DOHH2 (cell line): Measurements from ENCODE around the gene TJP2.

ENCODE experiments used
- H3F3A ChIP-seq: fragments of 200-600 bp; sonication (generic), shearing (Covaris generic); 2 replicates; pipeline ENCODE4 v1.6.0; 2016; ENCODE audit warnings: antibody characterized with exemption, mild to moderate bottlenecking; ENCODE audit not compliant: control insufficient read depth, insufficient read depth
- H3K27ac ChIP-seq: fragments of 200-600 bp; sonication (generic); 2 replicates; pipeline ENCODE4 v1.5.1; 2014; ENCODE audit warnings: low read depth, mild to moderate bottlenecking, low read length, moderate library complexity
- H3K27me3 ChIP-seq: fragments of 200-600 bp; sonication (generic); 2 replicates; pipeline ENCODE4 v1.6.1; 2014; ENCODE audit warnings: mild to moderate bottlenecking, low read length, mixed read lengths; ENCODE audit not compliant: control insufficient read depth
- H3K36me3 ChIP-seq: fragments of 200-600 bp; sonication (generic); 2 replicates; pipeline ENCODE4 v1.6.1; 2014; ENCODE audit warnings: mild to moderate bottlenecking, low read length, moderate library complexity, mixed read lengths; ENCODE audit not compliant: control insufficient read depth
- H3K4me1 ChIP-seq: fragments of 200-600 bp; sonication (generic); 2 replicates; pipeline ENCODE4 v1.6.1; 2014; ENCODE audit warnings: mild to moderate bottlenecking, low read length, mixed read lengths; ENCODE audit not compliant: control insufficient read depth
- H3K4me2 ChIP-seq: fragments of 200-600 bp; sonication (generic); 2 replicates; pipeline ENCODE4 v1.6.0; 2014; ENCODE audit warnings: mild to moderate bottlenecking, low read length, moderate library complexity
- H3K4me3 ChIP-seq: fragments of 200-600 bp; sonication (generic); 2 replicates; pipeline ENCODE4 v1.5.1; 2014; ENCODE audit warnings: mild to moderate bottlenecking, low read length, mixed read lengths
- H3K79me2 ChIP-seq: fragments of 200-600 bp; sonication (generic); 2 replicates; pipeline ENCODE4 v1.6.1; 2014; ENCODE audit warnings: mild to moderate bottlenecking, low read length, mixed read lengths; ENCODE audit not compliant: control insufficient read depth
- H3K9me2 ChIP-seq: fragments of 200-600 bp; sonication (generic); replicated peaks from 2 replicates; pipeline ENCODE4 v1.6.1; 2014; ENCODE audit warnings: mild to moderate bottlenecking, low read length, mixed read lengths; ENCODE audit not compliant: control insufficient read depth
- H3K9me3 ChIP-seq: fragments of 200-600 bp; sonication (generic); 2 replicates; pipeline ENCODE4 v1.6.1; 2014; ENCODE audit warnings: antibody characterized with exemption, low read length, mixed read lengths; ENCODE audit not compliant: control insufficient read depth, insufficient read depth
- H4K20me1 ChIP-seq: fragments of 200-600 bp; sonication (generic); 2 replicates; pipeline ENCODE4 v1.6.0; 2014; ENCODE audit warnings: low read depth, mild to moderate bottlenecking, antibody characterized with exemption, low read length, moderate library complexity; ENCODE audit not compliant: control insufficient read depth, insufficient read depth
- EZH2phosphoT487 ChIP-seq: fragments of 200-600 bp; sonication (generic); IDR thresholded peaks from 2 replicates; pipeline ENCODE4 v1.6.1; 2017; ENCODE audit warnings: borderline replicate concordance, mild to moderate bottlenecking, antibody characterized with exemption, low read length, moderate library complexity, mixed read lengths
- TF ChIP-seq, protein P1 (sequence below): fragments of 200-600 bp; sonication (generic); IDR thresholded peaks from one replicate; pipeline ENCODE4 v1.5.1; 2014; ENCODE audit warnings: antibody characterized with exemption, mild to moderate bottlenecking, low read depth, low read length; ENCODE audit not compliant: poor library complexity, severe bottlenecking

The TJP2 gene

DNA sequence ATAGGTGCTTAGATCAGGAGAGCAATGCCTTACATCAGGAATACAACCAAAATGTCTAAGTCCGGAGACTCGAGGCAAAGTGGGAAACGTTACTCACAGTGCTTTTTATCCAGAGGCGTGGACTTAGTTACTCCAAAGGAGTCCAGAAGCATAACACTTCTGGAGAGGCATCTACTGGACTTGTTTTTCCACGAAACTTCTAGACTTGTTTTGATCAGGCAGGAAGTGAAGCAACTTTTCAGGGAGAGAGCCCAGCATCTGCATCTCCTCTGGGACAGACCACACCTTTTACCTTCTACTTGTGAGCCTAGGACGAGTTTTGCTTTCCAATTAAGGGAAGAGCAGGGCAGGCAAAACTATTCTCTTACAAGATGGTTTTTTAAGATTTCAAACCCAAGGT lies 1.2 kb upstream of the TJP2 start:
- no peak for TF ChIP-seq EZH2phosphoT487
- TF ChIP-seq, protein P1, sequence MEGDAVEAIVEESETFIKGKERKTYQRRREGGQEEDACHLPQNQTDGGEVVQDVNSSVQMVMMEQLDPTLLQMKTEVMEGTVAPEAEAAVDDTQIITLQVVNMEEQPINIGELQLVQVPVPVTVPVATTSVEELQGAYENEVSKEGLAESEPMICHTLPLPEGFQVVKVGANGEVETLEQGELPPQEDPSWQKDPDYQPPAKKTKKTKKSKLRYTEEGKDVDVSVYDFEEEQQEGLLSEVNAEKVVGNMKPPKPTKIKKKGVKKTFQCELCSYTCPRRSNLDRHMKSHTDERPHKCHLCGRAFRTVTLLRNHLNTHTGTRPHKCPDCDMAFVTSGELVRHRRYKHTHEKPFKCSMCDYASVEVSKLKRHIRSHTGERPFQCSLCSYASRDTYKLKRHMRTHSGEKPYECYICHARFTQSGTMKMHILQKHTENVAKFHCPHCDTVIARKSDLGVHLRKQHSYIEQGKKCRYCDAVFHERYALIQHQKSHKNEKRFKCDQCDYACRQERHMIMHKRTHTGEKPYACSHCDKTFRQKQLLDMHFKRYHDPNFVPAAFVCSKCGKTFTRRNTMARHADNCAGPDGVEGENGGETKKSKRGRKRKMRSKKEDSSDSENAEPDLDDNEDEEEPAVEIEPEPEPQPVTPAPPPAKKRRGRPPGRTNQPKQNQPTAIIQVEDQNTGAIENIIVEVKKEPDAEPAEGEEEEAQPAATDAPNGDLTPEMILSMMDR, result no peak
- H3K4me3 ChIP-seq, result peak overlapping the region; percentile 97
- H3K79me2 ChIP-seq, result peaks cover 37% of the 10 kb centered on the region
- no peak overlapping the region for H3K27ac ChIP-seq
- H3K36me3 ChIP-seq, result no peaks in the 10 kb centered on the region
- no peaks in the 10 kb centered on the region for H4K20me1 ChIP-seq
- peaks cover 42% of the 10 kb centered on the region for H3K4me1 ChIP-seq
- H3K27me3 ChIP-seq, result no peaks in the 10 kb centered on the region
- peaks cover 3% of the 10 kb centered on the region; the same call in 1 of the 2 replicates for H3F3A ChIP-seq
- H3K9me3 ChIP-seq, result no peaks in the 10 kb centered on the region
- H3K9me2 ChIP-seq, result no peaks in the 10 kb centered on the region
- H3K4me2 ChIP-seq, result peak overlapping the region; percentile 78

GRCh38 chr9:69173497-69173890 lies 583 bp upstream of the TJP2 start:
- peaks cover 3% of the 10 kb centered on the region; the same call in 1 of the 2 replicates for H3F3A ChIP-seq
- no peaks in the 10 kb centered on the region for H3K9me2 ChIP-seq
- H3K4me2 ChIP-seq, result peak overlapping the region; percentile 78
- no peaks in the 10 kb centered on the region for H4K20me1 ChIP-seq
- peak overlapping the region; percentile 97 for H3K4me3 ChIP-seq
- no peaks in the 10 kb centered on the region for H3K9me3 ChIP-seq
- no peaks in the 10 kb centered on the region for H3K27me3 ChIP-seq
- TF ChIP-seq EZH2phosphoT487, result no peak
- TF ChIP-seq, protein P1, result no peak
- H3K36me3 ChIP-seq, result no peaks in the 10 kb centered on the region
- H3K79me2 ChIP-seq, result peaks cover 41% of the 10 kb centered on the region
- H3K4me1 ChIP-seq, result peaks cover 42% of the 10 kb centered on the region
- H3K27ac ChIP-seq, result peak overlapping the region; percentile 49

GRCh38 chr9:69174616-69175463 lies 763 bp downstream of the TJP2 start:
- peaks cover 3% of the 10 kb centered on the region; the same call in 1 of the 2 replicates for H3F3A ChIP-seq
- no peaks in the 10 kb centered on the region for H3K27me3 ChIP-seq
- H3K4me1 ChIP-seq, result peaks cover 36% of the 10 kb centered on the region
- peak overlapping the region; percentile 78 for H3K4me2 ChIP-seq
- H4K20me1 ChIP-seq, result no peaks in the 10 kb centered on the region
- H3K4me3 ChIP-seq, result peak overlapping the region; percentile 97
- H3K9me2 ChIP-seq, result no peaks in the 10 kb centered on the region
- no peak for TF ChIP-seq EZH2phosphoT487
- TF ChIP-seq, protein P1, result no peak
- no peaks in the 10 kb centered on the region for H3K36me3 ChIP-seq
- H3K9me3 ChIP-seq, result no peaks in the 10 kb centered on the region
- peaks cover 45% of the 10 kb centered on the region for H3K79me2 ChIP-seq
- H3K27ac ChIP-seq, result no peak overlapping the region
